Measurements from ENCODE around the gene UCHL3. TPM values are rescaled to one million over a fixed set of nuclear protein-coding genes. Genes with fewer than 3 reads are reported as not detected.
A peak's percentile ranks its signal among the peaks of the same experiment; 100 is the strongest.

Gene UCHL3
- total and polyA plus RNA-seq, 2 experiments from 2014 or later: 42.8 to 116 TPM

GRCh38 chr13:75641026-75641425, 91.4 kb downstream of the UCHL3 start:
- Histone ChIP-seq H3K27ac (no peak overlapping the region), H3K9ac (no peak overlapping the region), H3F3A (ENCODE audit: insufficient read depth) (peaks cover 40% of the 10 kb centered on the region), H3K4me3 (no peak overlapping the region), H4K20me1 (ENCODE audit: insufficient read depth) (peaks cover 22% of the 10 kb centered on the region), H3K9me3 (ENCODE audit: low read depth) (no peaks in the 10 kb centered on the region), H3K9me2 (ENCODE audit: insufficient read depth) (no peaks in the 10 kb centered on the region), H2AFZ (no peak overlapping the region), H3K4me2 (ENCODE audit: unreplicated experiment) (no peak overlapping the region), H3K36me3 (ENCODE audit: low read depth) (peaks cover 13% of the 10 kb centered on the region), H3K27me3 (replicated peaks; ENCODE audit: insufficient read depth) (no peaks in the 10 kb centered on the region), H3K4me1 (ENCODE audit: insufficient read depth) (peaks cover 31% of the 10 kb centered on the region), H3K79me2 (ENCODE audit: insufficient read depth) (peaks cover 97% of the 10 kb centered on the region)
- no peak for TF ChIP-seq EZH2phosphoT487 (IDR thresholded peaks at IDR 0.05; ENCODE audit: insufficient read depth, low read depth)
- no peak for TF ChIP-seq EZH2 (IDR thresholded peaks at IDR 0.05; ENCODE audit: insufficient read depth, poor library complexity, severe bottlenecking)
- 84 to 91% methylated on average over 6 of the region's 6 CpGs for WGBS, 2 experiments (ENCODE audit: low coverage in 1 of 2, low lambda C conversion rate in 2 of 2, missing lambda C conversion rate in 2 of 2)
- DNase-seq: no peak
- in situ Hi-C loops (cut with MboI): no loop called here

- 84 to 94% methylated on average over 1 of the region's 1 CpG for WGBS, 2 experiments (ENCODE audit: low coverage in 1 of 2, low lambda C conversion rate in 2 of 2, missing lambda C conversion rate in 2 of 2)
- Histone ChIP-seq H4K20me1 (ENCODE audit: insufficient read depth) (peaks cover 22% of the 10 kb centered on the region), H3K4me1 (ENCODE audit: insufficient read depth) (peaks cover 45% of the 10 kb centered on the region), H3K36me3 (ENCODE audit: low read depth) (peaks cover 13% of the 10 kb centered on the region), H3K4me3 (no peak overlapping the region), H3F3A (ENCODE audit: insufficient read depth) (peaks cover 42% of the 10 kb centered on the region), H3K27ac (no peak overlapping the region), H3K9me2 (ENCODE audit: insufficient read depth) (no peaks in the 10 kb centered on the region), H3K9ac (no peak overlapping the region), H3K9me3 (ENCODE audit: low read depth) (no peaks in the 10 kb centered on the region), H3K4me2 (ENCODE audit: unreplicated experiment) (peak overlapping the region; percentile 17), H3K79me2 (ENCODE audit: insufficient read depth) (peaks cover 100% of the 10 kb centered on the region), H3K27me3 (replicated peaks; ENCODE audit: insufficient read depth) (no peaks in the 10 kb centered on the region), H2AFZ (no peak overlapping the region)
- TF ChIP-seq EZH2phosphoT487 (IDR thresholded peaks at IDR 0.05; ENCODE audit: insufficient read depth, low read depth): no peak
- TF ChIP-seq EZH2 (IDR thresholded peaks at IDR 0.05; ENCODE audit: insufficient read depth, poor library complexity, severe bottlenecking): no peak
- in situ Hi-C loops (cut with MboI): no loop called here
- no peak for DNase-seq
Observed at GRCh38 chr13:75643182-75643581, 93.6 kb downstream of the UCHL3 start.

GRCh38 chr13:75643693-75644092, 94.1 kb downstream of the UCHL3 start:
- Histone ChIP-seq H3K9me2 (ENCODE audit: insufficient read depth) (no peaks in the 10 kb centered on the region; the same call in 1 of the 2 replicates), H3K4me2 (ENCODE audit: unreplicated experiment) (peak overlapping the region; percentile 17), H3K27ac (no peak overlapping the region), H3K36me3 (ENCODE audit: low read depth) (peaks cover 17% of the 10 kb centered on the region), H3K4me1 (ENCODE audit: insufficient read depth) (peaks cover 49% of the 10 kb centered on the region), H3K79me2 (ENCODE audit: insufficient read depth) (peaks cover 100% of the 10 kb centered on the region), H3K27me3 (replicated peaks; ENCODE audit: insufficient read depth) (no peaks in the 10 kb centered on the region), H4K20me1 (ENCODE audit: insufficient read depth) (peaks cover 25% of the 10 kb centered on the region), H3K9ac (no peak overlapping the region), H2AFZ (no peak overlapping the region), H3K9me3 (ENCODE audit: low read depth) (no peaks in the 10 kb centered on the region), H3K4me3 (no peak overlapping the region), H3F3A (ENCODE audit: insufficient read depth) (peaks cover 45% of the 10 kb centered on the region)
- in situ Hi-C loops (cut with MboI): no loop called here
- DNase-seq: no peak
- no peak for TF ChIP-seq EZH2 (IDR thresholded peaks at IDR 0.05; ENCODE audit: insufficient read depth, poor library complexity, severe bottlenecking)
- TF ChIP-seq EZH2phosphoT487 (IDR thresholded peaks at IDR 0.05; ENCODE audit: insufficient read depth, low read depth): no peak

GRCh38 chr13:75645141-75645540, 95.5 kb downstream of the UCHL3 start:
- H3K79me2 ChIP-seq (ENCODE audit: insufficient read depth): peaks cover 100% of the 10 kb centered on the region
- TF ChIP-seq EZH2phosphoT487 (IDR thresholded peaks at IDR 0.05; ENCODE audit: insufficient read depth, low read depth) (no peak), EZH2 (IDR thresholded peaks at IDR 0.05; ENCODE audit: insufficient read depth, poor library complexity, severe bottlenecking) (no peak)

More at GRCh38 chr13:75645141-75645540, 95.5 kb downstream of the UCHL3 start:
- peaks cover 41% of the 10 kb centered on the region for H3K4me1 ChIP-seq (ENCODE audit: insufficient read depth)
- no peak overlapping the region for H3K4me2 ChIP-seq (ENCODE audit: unreplicated experiment)
- H3K27ac ChIP-seq: no peak overlapping the region
- DNase-seq: no peak
- 99 to 100% methylated on average over 3 of the region's 3 CpGs for WGBS, 2 experiments (ENCODE audit: low coverage in 1 of 2, low lambda C conversion rate in 2 of 2, missing lambda C conversion rate in 2 of 2)
- H3K9me3 ChIP-seq (ENCODE audit: low read depth): no peaks in the 10 kb centered on the region
- H3K36me3 ChIP-seq (ENCODE audit: low read depth): peaks cover 14% of the 10 kb centered on the region; the same call in 1 of the 2 replicates
- H3K9ac ChIP-seq: no peak overlapping the region
- H3F3A ChIP-seq (ENCODE audit: insufficient read depth): peaks cover 55% of the 10 kb centered on the region
- H3K27me3 ChIP-seq (replicated peaks; ENCODE audit: insufficient read depth): no peaks in the 10 kb centered on the region
- no peak overlapping the region for H2AFZ ChIP-seq
- H4K20me1 ChIP-seq (ENCODE audit: insufficient read depth): peaks cover 24% of the 10 kb centered on the region
- no peak overlapping the region for H3K4me3 ChIP-seq
- in situ Hi-C loops (cut with MboI): no loop called here
- H3K9me2 ChIP-seq (ENCODE audit: insufficient read depth): no peaks in the 10 kb centered on the region; the same call in 1 of the 2 replicates
